ENCODE data around the gene MAPK12.

MAPK12 gene

GRCh38 chr22:50208939-50209892 is 52.3 kb downstream of the MAPK12 start:
- Histone ChIP-seq H3K4me3 (ENCODE audit: low read length, poor library complexity, severe bottlenecking) (no peak overlapping the region), H2AFZ (ENCODE audit: low read length) (no peak overlapping the region), H3K79me2 (ENCODE audit: insufficient read depth, low read length) (no peaks in the 10 kb centered on the region), H3K27me3 (ENCODE audit: insufficient read depth, low read length, poor library complexity, severe bottlenecking) (no peaks in the 10 kb centered on the region), H3K36me3 (ENCODE audit: insufficient read depth, low read length) (peaks cover 14% of the 10 kb centered on the region; the same call in 1 of the 2 replicates), H3K4me1 (ENCODE audit: insufficient read depth, low read length, poor library complexity, severe bottlenecking) (peaks cover 18% of the 10 kb centered on the region), H3K9ac (ENCODE audit: low read depth, low read length, poor library complexity, severe bottlenecking) (no peak overlapping the region), H4K20me1 (ENCODE audit: insufficient read depth, low read length, poor library complexity, severe bottlenecking) (peaks cover 3% of the 10 kb centered on the region), H3K4me2 (ENCODE audit: low read depth, low read length, poor library complexity, severe bottlenecking) (no peak overlapping the region), H3K9me3 (ENCODE audit: insufficient read depth, low read depth, low read length) (no peaks in the 10 kb centered on the region), H3F3A (ENCODE audit: low read depth) (no peaks in the 10 kb centered on the region), H3K9me2 (replicated peaks; ENCODE audit: low read depth, low read length) (no peaks in the 10 kb centered on the region)
- TF ChIP-seq CTCF (conservative IDR thresholded peaks at IDR 0.05; ENCODE audit: low read length) (no peak), EZH2phosphoT487 (IDR thresholded peaks at IDR 0.05; ENCODE audit: borderline replicate concordance) (no peak)

GRCh38 chr22:50208430-50208938 is 53.0 kb downstream of the MAPK12 start:
- Histone ChIP-seq H3K9me3 (ENCODE audit: insufficient read depth, low read depth, low read length) (no peaks in the 10 kb centered on the region), H3K4me3 (ENCODE audit: low read length, poor library complexity, severe bottlenecking) (no peak overlapping the region), H3F3A (ENCODE audit: low read depth) (no peaks in the 10 kb centered on the region), H3K9me2 (replicated peaks; ENCODE audit: low read depth, low read length) (no peaks in the 10 kb centered on the region), H2AFZ (ENCODE audit: low read length) (no peak overlapping the region), H3K9ac (ENCODE audit: low read depth, low read length, poor library complexity, severe bottlenecking) (no peak overlapping the region), H3K36me3 (ENCODE audit: insufficient read depth, low read length) (peaks cover 14% of the 10 kb centered on the region; the same call in 1 of the 2 replicates), H3K27me3 (ENCODE audit: insufficient read depth, low read length, poor library complexity, severe bottlenecking) (no peaks in the 10 kb centered on the region), H3K79me2 (ENCODE audit: insufficient read depth, low read length) (no peaks in the 10 kb centered on the region), H4K20me1 (ENCODE audit: insufficient read depth, low read length, poor library complexity, severe bottlenecking) (peaks cover 3% of the 10 kb centered on the region), H3K4me1 (ENCODE audit: insufficient read depth, low read length, poor library complexity, severe bottlenecking) (peaks cover 18% of the 10 kb centered on the region), H3K4me2 (ENCODE audit: low read depth, low read length, poor library complexity, severe bottlenecking) (no peak overlapping the region)
- TF ChIP-seq CTCF (conservative IDR thresholded peaks at IDR 0.05; ENCODE audit: low read length) (no peak), EZH2phosphoT487 (IDR thresholded peaks at IDR 0.05; ENCODE audit: borderline replicate concordance) (no peak)

GRCh38 chr22:50207383-50208140 is 53.9 kb downstream of the MAPK12 start:
- Histone ChIP-seq H4K20me1 (ENCODE audit: insufficient read depth, low read length, poor library complexity, severe bottlenecking) (peaks cover 6% of the 10 kb centered on the region), H3K4me1 (ENCODE audit: insufficient read depth, low read length, poor library complexity, severe bottlenecking) (peaks cover 18% of the 10 kb centered on the region), H3K9me3 (ENCODE audit: insufficient read depth, low read depth, low read length) (no peaks in the 10 kb centered on the region), H3F3A (ENCODE audit: low read depth) (no peaks in the 10 kb centered on the region), H3K9ac (ENCODE audit: low read depth, low read length, poor library complexity, severe bottlenecking) (peak overlapping the region; percentile 6), H3K4me2 (ENCODE audit: low read depth, low read length, poor library complexity, severe bottlenecking) (peak overlapping the region; percentile 27), H3K9me2 (replicated peaks; ENCODE audit: low read depth, low read length) (no peaks in the 10 kb centered on the region), H3K36me3 (ENCODE audit: insufficient read depth, low read length) (peaks cover 10% of the 10 kb centered on the region; the same call in 1 of the 2 replicates), H3K79me2 (ENCODE audit: insufficient read depth, low read length) (peaks cover 8% of the 10 kb centered on the region), H3K4me3 (ENCODE audit: low read length, poor library complexity, severe bottlenecking) (no peak overlapping the region), H2AFZ (ENCODE audit: low read length) (no peak overlapping the region), H3K27me3 (ENCODE audit: insufficient read depth, low read length, poor library complexity, severe bottlenecking) (no peaks in the 10 kb centered on the region)
- TF ChIP-seq CTCF (conservative IDR thresholded peaks at IDR 0.05; ENCODE audit: low read length) (no peak), EZH2phosphoT487 (IDR thresholded peaks at IDR 0.05; ENCODE audit: borderline replicate concordance) (no peak)
